K562 (cell line): Measurements from ENCODE around the gene OPA1. TPM values are rescaled to one million over a fixed set of nuclear protein-coding genes. Genes with fewer than 3 reads are reported as not detected.

Experiments
- ATAC-seq: fragments of 200-7000 bp; cut with Tn5 transposase; 3 replicates; pipeline ENCODE4 v1.9.1; 2020; ENCODE audit warnings: moderate library complexity
- BruUV-seq: library from RNA; stranded (reverse); fragments of 400-500 nt; replicated peaks from 2 replicates; lab custom pipeline; 2021; lab: Mats Ljungman, UMichigan
- CTCF ChIA-PET: fragments of 300-600 bp; formaldehyde crosslinking; extraction: SDS; loops from one replicate; lab custom pipeline; 2021; ENCODE audit warnings: low intra/inter-chr PET ratio; lab: Yijun Ruan, JAX
- POLR2A ChIA-PET: fragments of 300-600, 350-650 bp; sonication (Branson Sonifier 250); formaldehyde crosslinking; extraction: SDS; loops from one replicate; lab custom pipeline; 2021; ENCODE audit warnings: antibody characterized with exemption, inconsistent platforms; lab: Yijun Ruan, JAX
- DNase-seq, 4 experiments: peaks; one replicate each; pipeline versions ENCODE4 v3.0.0 to v3.0.0-alpha.2; 2011 to 2018; ENCODE audit warnings: low spot score in 3 of 4, mixed read lengths in 3 of 4; ENCODE audit errors: extremely low read depth in 1 of 4
- FAIRE-seq: peaks from 2 replicates; lab custom pipeline; 2011; peaks lifted over from hg19 to GRCh38; lab: Jason Lieb, UNC
- H2AFZ ChIP-seq: 2 replicates; pipeline ENCODE4 v1.6.0; 2011; ENCODE audit warnings: low read depth, low read length, control low read depth, inconsistent platforms
- H3K27ac ChIP-seq: fragments of 200-600 bp; 3 replicates; pipeline ENCODE4 v1.8.0; 2011; ENCODE audit warnings: low read depth, mild to moderate bottlenecking, control low read depth, inconsistent platforms, low read length, moderate library complexity, mixed read lengths; ENCODE audit errors: extremely low read depth
- H3K27me3 ChIP-seq, 2 experiments: fragments of 300-600 bp in 1 of 2; 2 replicates in 1 of 2; 3 replicates in 1 of 2; pipeline versions ENCODE4 v1.6.0 to v1.8.0; 2011; ENCODE audit warnings: inconsistent platforms in 2 of 2, low read length in 2 of 2, mild to moderate bottlenecking in 1 of 2, mixed read lengths in 1 of 2, moderate library complexity in 1 of 2; ENCODE audit not compliant: control insufficient read depth in 2 of 2, insufficient read depth in 2 of 2
- H3K36me3 ChIP-seq: fragments of 300-600 bp; 3 replicates; pipeline ENCODE4 v1.8.0; 2011; ENCODE audit warnings: mild to moderate bottlenecking, low read length, inconsistent platforms; ENCODE audit not compliant: control insufficient read depth, insufficient read depth
- H3K4me1 ChIP-seq, 2 experiments: fragments of 200-600 bp in 1 of 2; replicated peaks in 1 of 2; 2 replicates in 1 of 2; 3 replicates in 1 of 2; pipeline versions ENCODE4 v1.5.1 to v1.8.0; 2011; ENCODE audit warnings: inconsistent platforms in 2 of 2, low read length in 2 of 2, mild to moderate bottlenecking in 1 of 2, mixed read lengths in 1 of 2, moderate library complexity in 1 of 2; ENCODE audit not compliant: control insufficient read depth in 2 of 2, insufficient read depth in 2 of 2
- H3K4me2 ChIP-seq: 2 replicates; pipeline ENCODE4 v1.6.1; 2011; ENCODE audit warnings: low read length, control low read depth, inconsistent platforms, mixed read lengths; ENCODE audit not compliant: insufficient read depth
- H3K4me3 ChIP-seq: fragments of 200-600 bp; sonication (generic), shearing (Covaris generic); 2 replicates; pipeline ENCODE4 v1.5.1; 2016; ENCODE audit warnings: control low read depth, inconsistent platforms
- H3K79me2 ChIP-seq: fragments of 200-600 bp; 3 replicates; pipeline ENCODE4 v1.8.0; 2011; ENCODE audit warnings: low read length, inconsistent platforms; ENCODE audit not compliant: control insufficient read depth, insufficient read depth
- H3K9ac ChIP-seq, 2 experiments: 2 replicates each; pipeline versions ENCODE4 v1.6.0 to v1.6.1; 2011; ENCODE audit warnings: low read depth in 2 of 2, low read length in 2 of 2, control low read depth in 1 of 2, inconsistent platforms in 1 of 2, mild to moderate bottlenecking in 1 of 2, mixed read lengths in 1 of 2; ENCODE audit not compliant: insufficient read depth in 1 of 2
- H3K9me1 ChIP-seq: one replicate; pipeline ENCODE4 v1.6.0; 2011; ENCODE audit warnings: inconsistent platforms, mild to moderate bottlenecking, low read length, moderate library complexity; ENCODE audit not compliant: control insufficient read depth, insufficient read depth
- H3K9me3 ChIP-seq: replicated peaks from 2 replicates; pipeline ENCODE4 v1.5.1; 2011; ENCODE audit warnings: low read depth, low read length, inconsistent platforms; ENCODE audit not compliant: control insufficient read depth, insufficient read depth
- H4K20me1 ChIP-seq: replicated peaks from 2 replicates; pipeline ENCODE4 v1.6.1; 2011; ENCODE audit warnings: low read length, inconsistent platforms, mixed read lengths; ENCODE audit not compliant: control insufficient read depth, insufficient read depth
- CHCHD3 ChIP-seq: fragments of 250-450 bp; sonication (Bioruptor Pico); IDR thresholded peaks from 2 replicates; pipeline ENCODE4 v2.1.2; 2022; ENCODE audit warnings: mild to moderate bottlenecking
- ELF4 ChIP-seq: fragments of 450-650 bp; formaldehyde crosslinking; IDR thresholded peaks from 2 replicates; pipeline ENCODE4 v1.4.0; 2022; ENCODE audit warnings: missing genetic modification characterization
- EP300 ChIP-seq: IDR thresholded peaks from 2 replicates; pipeline ENCODE4 v1.6.1; 2012; ENCODE audit warnings: low read length, improper control_type of control experiment
- HBP1 ChIP-seq: fragments of 450-650 bp; formaldehyde crosslinking; IDR thresholded peaks from 2 replicates; pipeline ENCODE4 v1.4.0; 2022; ENCODE audit warnings: missing genetic modification characterization
- MAX ChIP-seq: sonication (generic); formaldehyde crosslinking; IDR thresholded peaks from 2 replicates; pipeline ENCODE4 v1.9.0; 2022; ENCODE audit warnings: mild to moderate bottlenecking, missing genetic modification reagents
- NRF1 ChIP-seq, 2 experiments: fragments of 450-650 bp; IDR thresholded peaks in 1 of 2; conservative IDR thresholded peaks in 1 of 2; 2 replicates each; pipeline ENCODE4 v1.6.1; 2014; ENCODE audit warnings: mild to moderate bottlenecking in 2 of 2
- SMAD4 ChIP-seq: fragments of 250-450 bp; sonication (Bioruptor Pico); conservative IDR thresholded peaks from 2 replicates; pipeline ENCODE4 v1.8.0; 2021; ENCODE audit warnings: inconsistent platforms, mild to moderate bottlenecking, moderate library complexity
- SRSF7 ChIP-seq: fragments of 200-400 bp; formaldehyde crosslinking; optimal IDR thresholded peaks from 2 replicates; pipeline ENCODE3; 2017; ENCODE audit warnings: mild to moderate bottlenecking, low read depth, low read length
- TAL1 ChIP-seq: fragments of 450-650 bp; IDR thresholded peaks from 2 replicates; pipeline ENCODE4 v1.6.1; 2016; ENCODE audit warnings: mild to moderate bottlenecking
- TARDBP ChIP-seq: fragments of 450-650 bp; IDR thresholded peaks from 2 replicates; pipeline ENCODE4 v1.6.1; 2016
- ZKSCAN8 ChIP-seq: fragments of 200-800 bp; sonication (Bioruptor generic); IDR thresholded peaks from 2 replicates; pipeline ENCODE4 v1.6.1; 2016; ENCODE audit warnings: missing genetic modification characterization, missing compliant biosample characterization
- ZNF146 ChIP-seq: IDR thresholded peaks from one replicate; pipeline ENCODE4 v1.6.1; 2018; ENCODE audit warnings: missing compliant biosample characterization; ENCODE audit not compliant: unreplicated experiment
- ZNF778 ChIP-seq: fragments of 450-650 bp; formaldehyde crosslinking; IDR thresholded peaks from 2 replicates; pipeline ENCODE4 v1.4.0; 2020; ENCODE audit warnings: mild to moderate bottlenecking, moderate library complexity
- WGBS: fragments of 100-300 bp; shearing (Covaris generic); methylation state at CpG from one replicate; pipeline ENCODE4 v1.1.6; 2016; ENCODE audit warnings: low coverage, mixed read lengths; ENCODE audit not compliant: insufficient coverage; ENCODE audit errors: missing lambda C conversion rate; 5-methylcytosine and 5-hydroxymethylcytosine counted together
- in situ Hi-C: fragments of 300-500 bp; cut with MboI; formaldehyde crosslinking; loops from 4 replicates; pipeline ENCODE4 v1.15.0; 2018; ENCODE audit warnings: inconsistent platforms, mixed read lengths
- intact Hi-C: fragments of 100-400 bp; cut with micrococcal nuclease; formaldehyde crosslinking; loops from 2 replicates; pipeline ENCODE4 v1.14.2; 2022
- polyA plus RNA-seq, 8 experiments: library from polyadenylated mRNA; depleted of rRNA in 4 of 8; stranded (reverse) in 5 of 8; unstranded in 3 of 8; fragments of >200 nt; fragmentation: Nextera tagmentation in 2 of 8; fragmentation: Illumina TruSeq in 1 of 8; extraction: Ambion mirVana in 2 of 8; extraction: Trizol in 1 of 8; gene quantifications; 2 replicates each; pipeline versions ENCODE4 v1.2.1 to v1.2.3, GENCODE V29; 2011 to 2014; ENCODE audit warnings: inconsistent platforms in 1 of 8, missing spikeins in 1 of 8
- total RNA-seq, 7 experiments: library from RNA; depleted of rRNA in 6 of 7; stranded (reverse); fragments of >200 nt in 6 of 7; fragmentation: Illumina TruSeq in 2 of 7; extraction: Trizol in 2 of 7; gene quantifications; 2 replicates each; pipeline versions ENCODE4 v1.2.1 to v1.2.3, GENCODE V29; 2011 to 2021; ENCODE audit warnings: low replicate concordance in 1 of 7

The OPA1 gene
- total and polyA plus RNA-seq, 9 of the 15 experiments (the other 6 are each of a cell fraction or from before 2014, with no cell fraction given): 19.7 to 127 (median 94.7) TPM

GRCh38 chr3:193734737-193735366 lies 141.8 kb downstream of the OPA1 start:
- ATAC-seq (no peak), DNase-seq (no peak), FAIRE-seq (no peak)
- H3K27ac ChIP-seq: no peak overlapping the region
- BruUV-seq: no TSS peak
- H4K20me1 ChIP-seq: no peaks in the 10 kb centered on the region
- no peaks in the 10 kb centered on the region for H3K9me1 ChIP-seq
- no peaks in the 10 kb centered on the region for H3K9me3 ChIP-seq
- no peak overlapping the region for H2AFZ ChIP-seq
- no peak overlapping the region for H3K4me3 ChIP-seq
- TF ChIP-seq ELF4 (CRISPR knock-in tag) (no peak), ZNF146 (no peak), TARDBP (no peak), CHCHD3 (no peak), SRSF7 (no peak), EP300 (no peak), HBP1 (CRISPR knock-in tag) (no peak), SMAD4 (CRISPR knock-in tag) (no peak), MAX (CRISPR knock-in tag) (no peak), ZNF778 (CRISPR knock-in tag) (no peak), TAL1 (no peak), NRF1 (conservative IDR thresholded peaks at IDR 0.05 in 1 of 2, IDR thresholded peaks at IDR 0.05 in 1 of 2) (no peak), ZKSCAN8 (CRISPR knock-in tag) (no peak)
- TF ChIP-seq, all 486 proteins: peak for 0
- H3K9ac ChIP-seq: no peak overlapping the region
- peaks cover 0 to 11% of the 10 kb centered on the region in 2 experiments; a peak in 1 of 5 replicates for H3K27me3 ChIP-seq
- ChIA-PET POLR2A (no interaction called here), CTCF (no interaction called here)
- 0 out of 5 replicates have a peak, but pooled peaks cover 0 to 3% of the 10 kb centered on the region in 2 experiments for H3K4me1 ChIP-seq
- no peaks in the 10 kb centered on the region for H3K79me2 ChIP-seq
- H3K4me2 ChIP-seq: no peak overlapping the region
- 34% methylated on average over 15 of the region's 15 CpGs for WGBS
- H3K36me3 ChIP-seq: no peaks in the 10 kb centered on the region
- intact Hi-C loops: no loop called here
- in situ Hi-C loops: no loop called here
